HL-60 (cell line): ENCODE measurements around the gene NEDD4L.

Experiments
- DNase-seq, 2 experiments: peaks; one replicate each; pipeline ENCODE4 v3.0.0-alpha.2; 2010 to 2020; ENCODE audit warnings: low read depth in 1 of 2, low spot score in 1 of 2
- H3K27ac ChIP-seq: fragments of 250-450 bp; sonication (Bioruptor Pico); replicated peaks from 2 replicates; pipeline ENCODE4 v1.5.1; 2020; ENCODE audit warnings: mild to moderate bottlenecking, moderate library complexity
- H3K27me3 ChIP-seq: fragments of 250-450 bp; sonication (Bioruptor Pico); 2 replicates; pipeline ENCODE4 v1.5.1; 2021; ENCODE audit warnings: mild to moderate bottlenecking, moderate library complexity; ENCODE audit not compliant: insufficient read depth, poor library complexity, severe bottlenecking
- H3K4me3 ChIP-seq: replicated peaks from 2 replicates; pipeline ENCODE4 v1.5.1; 2011; ENCODE audit warnings: mild to moderate bottlenecking, control low read depth, low read length; ENCODE audit not compliant: insufficient read depth
- CTCF ChIP-seq: IDR thresholded peaks from one replicate; pipeline ENCODE4 v1.5.1; 2011; ENCODE audit warnings: low read length, control low read depth, inconsistent platforms; ENCODE audit not compliant: insufficient read depth
- GABPA ChIP-seq: IDR thresholded peaks from 2 replicates; pipeline ENCODE4 v1.6.1; 2012; ENCODE audit warnings: low read depth
- POLR2AphosphoS5 ChIP-seq: IDR thresholded peaks from 2 replicates; pipeline ENCODE4 v1.6.1; 2012; ENCODE audit warnings: low read depth
- REST ChIP-seq: IDR thresholded peaks from 2 replicates; pipeline ENCODE4 v1.6.1; 2012; ENCODE audit warnings: low read depth; ENCODE audit not compliant: insufficient replicate concordance
- SPI1 ChIP-seq: IDR thresholded peaks from 2 replicates; pipeline ENCODE4 v1.6.1; 2012; ENCODE audit warnings: low read depth, mild to moderate bottlenecking, borderline replicate concordance

The NEDD4L gene

DNA sequence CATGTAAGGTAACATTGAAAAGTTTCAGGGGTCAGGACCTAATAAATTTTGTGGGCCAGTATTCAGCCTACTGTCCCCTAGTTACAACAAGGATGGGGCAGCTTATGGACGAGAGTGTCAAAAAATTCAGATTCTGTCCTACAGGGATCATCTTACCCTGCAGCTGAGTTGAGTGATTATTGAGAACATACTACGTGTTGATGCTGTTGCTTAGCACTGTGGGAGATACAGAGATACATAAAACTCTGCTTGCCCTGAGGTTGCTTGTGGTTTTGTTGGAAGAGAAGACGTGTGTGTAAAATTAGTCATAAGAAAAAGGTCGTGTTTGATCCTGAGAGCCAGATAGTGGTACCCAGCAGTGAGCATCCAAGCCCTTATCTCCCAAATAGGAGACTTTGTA lies 253.2 kb downstream of the NEDD4L start:
- Histone ChIP-seq H3K27ac (no peak overlapping the region), H3K4me3 (no peak overlapping the region), H3K27me3 (peaks cover 7% of the 10 kb centered on the region)
- no peak for TF ChIP-seq CTCF
- no peak for TF ChIP-seq POLR2AphosphoS5
- no peak for TF ChIP-seq GABPA
- no peak for TF ChIP-seq REST
- TF ChIP-seq SPI1: no peak
- DNase-seq: no peak

DNA sequence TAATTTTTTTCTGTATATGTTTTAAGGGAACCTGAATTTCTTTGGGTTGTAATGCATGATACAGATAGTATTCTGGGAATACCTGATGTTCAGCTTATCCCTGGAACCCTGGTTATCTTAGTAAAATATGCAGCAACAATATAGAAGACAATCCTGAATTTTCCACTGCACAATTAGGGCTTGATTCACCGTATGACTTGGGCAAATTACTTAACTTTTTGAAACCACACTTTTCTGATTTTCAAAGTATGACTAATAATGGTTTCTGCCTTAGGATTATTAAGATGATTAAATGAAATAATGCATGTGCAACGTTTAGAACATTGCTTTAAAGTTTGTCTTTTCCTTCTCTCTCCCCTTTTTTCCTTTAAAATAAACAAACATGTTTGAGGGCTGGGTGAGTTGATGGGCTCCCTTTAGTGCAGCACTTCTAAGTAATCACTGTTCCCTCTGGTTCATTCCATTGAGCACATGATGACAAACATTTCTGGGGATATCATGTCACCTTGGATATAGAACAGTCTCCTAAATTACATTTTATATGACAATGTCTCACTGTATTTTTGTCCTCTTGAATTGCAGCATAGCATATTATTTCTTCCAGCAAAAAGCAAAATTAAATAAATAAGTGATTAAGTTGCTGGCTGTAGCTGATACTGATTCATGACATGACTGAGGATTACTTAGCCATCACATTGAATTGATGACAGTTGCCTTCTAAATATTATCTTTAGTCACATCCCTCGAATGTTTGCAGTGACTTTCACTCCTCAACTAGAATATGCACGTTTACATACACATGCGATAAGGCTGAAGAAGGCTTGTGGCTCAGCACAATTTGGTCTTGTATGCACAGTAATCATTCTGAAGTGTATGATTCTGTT lies 254.5 kb downstream of the NEDD4L start:
- TF ChIP-seq CTCF: no peak
- TF ChIP-seq GABPA: no peak
- TF ChIP-seq SPI1: no peak
- no peak for TF ChIP-seq REST
- TF ChIP-seq POLR2AphosphoS5: no peak
- H3K27ac ChIP-seq: no peak overlapping the region
- no peak overlapping the region for H3K4me3 ChIP-seq
- DNase-seq: no peak
- H3K27me3 ChIP-seq: peaks cover 6% of the 10 kb centered on the region

DNA sequence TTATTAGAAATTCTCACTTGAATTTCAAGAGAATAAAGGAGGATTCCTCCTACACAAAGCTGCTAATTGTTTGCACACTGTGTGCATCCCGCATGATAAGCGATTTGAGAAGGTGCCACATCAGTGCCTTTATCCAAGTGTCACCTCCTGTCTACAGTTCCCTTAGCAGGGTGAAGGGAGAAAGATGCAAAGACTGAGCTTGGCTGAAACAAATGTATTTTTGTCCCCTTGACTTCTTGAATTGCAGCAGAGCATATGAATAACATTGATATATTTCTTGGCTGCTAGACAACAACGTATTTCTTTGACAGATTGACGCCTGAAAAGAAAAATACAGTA lies 255.1 kb downstream of the NEDD4L start:
- Histone ChIP-seq H3K27me3 (peaks cover 4% of the 10 kb centered on the region), H3K27ac (no peak overlapping the region), H3K4me3 (no peak overlapping the region)
- TF ChIP-seq GABPA (no peak), REST (no peak), POLR2AphosphoS5 (no peak), CTCF (no peak), SPI1 (no peak)
- no peak for DNase-seq
